Choroid plexus epithelial cell (primary cell): ENCODE results near the gene PDHX.

ENCODE experiments used
- DNase-seq: peaks from one replicate; pipeline ENCODE4 v3.0.0-alpha.2; 2010; ENCODE audit warnings: low read depth
- H3K4me3 ChIP-seq: 2 replicates; pipeline ENCODE4 v1.5.1; 2011; ENCODE audit warnings: low read depth, mild to moderate bottlenecking, control low read depth, low read length, moderate library complexity
- CTCF ChIP-seq: conservative IDR thresholded peaks from 2 replicates; pipeline ENCODE4 v1.5.1; 2011; ENCODE audit warnings: low read depth, mild to moderate bottlenecking, control low read depth, inconsistent platforms, low read length, moderate library complexity

Gene PDHX

GRCh38 chr11:34929794-34930763 is 13.7 kb downstream of the PDHX start:
- no peak for TF ChIP-seq CTCF
- no peak overlapping the region for H3K4me3 ChIP-seq
- DNase-seq, result no peak

- no peak overlapping the region for H3K4me3 ChIP-seq
- TF ChIP-seq CTCF, result no peak
- no peak for DNase-seq
These were observed 20.7 kb downstream of the PDHX start for GRCh38 chr11:34936945-34937629.

- H3K4me3 ChIP-seq, result no peak overlapping the region
- TF ChIP-seq CTCF, result no peak
- DNase-seq, result no peak
These were observed 22.2 kb downstream of the PDHX start for GRCh38 chr11:34938611-34939010.

- peak; percentile 31 for TF ChIP-seq CTCF
These were observed 23.7 kb downstream of the PDHX start for GRCh38 chr11:34940026-34940677.

GRCh38 chr11:34941688-34942087 is 25.3 kb downstream of the PDHX start:
- no peak overlapping the region for H3K4me3 ChIP-seq
- DNase-seq, result no peak
- TF ChIP-seq CTCF, result no peak

More at GRCh38 chr11:34940026-34940677, 23.7 kb downstream of the PDHX start:
- peak; percentile 77 for DNase-seq
- H3K4me3 ChIP-seq, result no peak overlapping the region

GRCh38 chr11:34944692-34945091 is 28.3 kb downstream of the PDHX start:
- no peak overlapping the region for H3K4me3 ChIP-seq
- no peak for TF ChIP-seq CTCF
- no peak for DNase-seq
